ENCODE measurements around the gene ADAMTS7. TPM values are rescaled to one million over a fixed set of nuclear protein-coding genes. Genes with fewer than 3 reads are reported as not detected.
"Not testable (repeated sequence)": the region's sequence is repeated elsewhere in the genome, so short reads cannot be mapped to it uniquely, and the experiment has no call there.

The ADAMTS7 gene
- total RNA-seq, 1 donor: 34.0 TPM

GRCh38 chr15:78842519-78842918, 31.3 kb upstream of the ADAMTS7 start:
- TF ChIP-seq, protein P1, sequence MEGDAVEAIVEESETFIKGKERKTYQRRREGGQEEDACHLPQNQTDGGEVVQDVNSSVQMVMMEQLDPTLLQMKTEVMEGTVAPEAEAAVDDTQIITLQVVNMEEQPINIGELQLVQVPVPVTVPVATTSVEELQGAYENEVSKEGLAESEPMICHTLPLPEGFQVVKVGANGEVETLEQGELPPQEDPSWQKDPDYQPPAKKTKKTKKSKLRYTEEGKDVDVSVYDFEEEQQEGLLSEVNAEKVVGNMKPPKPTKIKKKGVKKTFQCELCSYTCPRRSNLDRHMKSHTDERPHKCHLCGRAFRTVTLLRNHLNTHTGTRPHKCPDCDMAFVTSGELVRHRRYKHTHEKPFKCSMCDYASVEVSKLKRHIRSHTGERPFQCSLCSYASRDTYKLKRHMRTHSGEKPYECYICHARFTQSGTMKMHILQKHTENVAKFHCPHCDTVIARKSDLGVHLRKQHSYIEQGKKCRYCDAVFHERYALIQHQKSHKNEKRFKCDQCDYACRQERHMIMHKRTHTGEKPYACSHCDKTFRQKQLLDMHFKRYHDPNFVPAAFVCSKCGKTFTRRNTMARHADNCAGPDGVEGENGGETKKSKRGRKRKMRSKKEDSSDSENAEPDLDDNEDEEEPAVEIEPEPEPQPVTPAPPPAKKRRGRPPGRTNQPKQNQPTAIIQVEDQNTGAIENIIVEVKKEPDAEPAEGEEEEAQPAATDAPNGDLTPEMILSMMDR (IDR thresholded peaks at IDR 0.05; ENCODE audit: extremely low read depth, low read depth, low read length): no peak
- Histone ChIP-seq H3K4me1 (ENCODE audit: insufficient read depth, low read length) (peaks cover 12% of the 10 kb centered on the region), H4K20me1 (ENCODE audit: insufficient read depth, low read length) (no peaks in the 10 kb centered on the region), H3K4me2 (ENCODE audit: insufficient read depth, low read length) (no peak overlapping the region), H3K79me2 (ENCODE audit: insufficient read depth, low read length) (no peaks in the 10 kb centered on the region), H3K9me3 (ENCODE audit: low read depth, low read length) (no peaks in the 10 kb centered on the region), H3K27ac (ENCODE audit: low read depth, low read length) (no peak overlapping the region), H2AFZ (ENCODE audit: low read length) (no peak overlapping the region), H3K27me3 (ENCODE audit: insufficient read depth, low read length) (no peaks in the 10 kb centered on the region), H3K4me3 (ENCODE audit: insufficient read depth, low read length) (no peak overlapping the region), H3K36me3 (ENCODE audit: insufficient read depth, low read length) (no peaks in the 10 kb centered on the region)
- DNase-seq (ENCODE audit: insufficient read length, low spot score, missing footprints): no peak

DNA sequence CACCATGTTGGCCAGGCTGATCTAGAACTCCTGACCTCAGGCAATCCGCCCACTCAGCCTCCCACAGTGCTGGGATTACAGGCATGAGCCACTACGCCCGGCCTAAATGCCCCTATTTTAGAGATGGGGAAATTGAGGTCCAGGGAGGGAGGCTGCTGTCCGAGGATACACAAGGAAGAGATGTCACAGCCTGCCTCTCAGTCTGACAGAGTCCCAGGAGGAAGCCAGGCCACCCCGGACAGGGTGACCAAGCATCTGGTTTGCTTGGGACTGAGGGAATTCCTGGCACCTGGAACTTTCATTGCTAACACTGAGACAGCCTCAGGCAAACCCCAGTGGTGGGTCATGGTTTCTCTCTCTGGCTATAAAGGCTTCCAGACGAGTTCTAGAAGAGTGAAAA, 30.6 kb upstream of the ADAMTS7 start:
- no peak overlapping the region for H3K27ac ChIP-seq (ENCODE audit: low read depth, low read length)
- H3K4me2 ChIP-seq (ENCODE audit: insufficient read depth, low read length): no peak overlapping the region
- H3K4me3 ChIP-seq (ENCODE audit: insufficient read depth, low read length): no peak overlapping the region
- H3K36me3 ChIP-seq (ENCODE audit: insufficient read depth, low read length): no peaks in the 10 kb centered on the region
- no peak for DNase-seq (ENCODE audit: insufficient read length, low spot score, missing footprints)
- H3K4me1 ChIP-seq (ENCODE audit: insufficient read depth, low read length): peaks cover 12% of the 10 kb centered on the region
- no peaks in the 10 kb centered on the region for H4K20me1 ChIP-seq (ENCODE audit: insufficient read depth, low read length)
- no peaks in the 10 kb centered on the region for H3K79me2 ChIP-seq (ENCODE audit: insufficient read depth, low read length)
- TF ChIP-seq, protein P1 (IDR thresholded peaks at IDR 0.05; ENCODE audit: extremely low read depth, low read depth, low read length): no peak
- no peaks in the 10 kb centered on the region for H3K9me3 ChIP-seq (ENCODE audit: low read depth, low read length)
- H3K27me3 ChIP-seq (ENCODE audit: insufficient read depth, low read length): no peaks in the 10 kb centered on the region
- no peak overlapping the region for H2AFZ ChIP-seq (ENCODE audit: low read length)

GRCh38 chr15:78841376-78841706, 30.1 kb upstream of the ADAMTS7 start:
- H2AFZ ChIP-seq (ENCODE audit: low read length): no peak overlapping the region

DNA sequence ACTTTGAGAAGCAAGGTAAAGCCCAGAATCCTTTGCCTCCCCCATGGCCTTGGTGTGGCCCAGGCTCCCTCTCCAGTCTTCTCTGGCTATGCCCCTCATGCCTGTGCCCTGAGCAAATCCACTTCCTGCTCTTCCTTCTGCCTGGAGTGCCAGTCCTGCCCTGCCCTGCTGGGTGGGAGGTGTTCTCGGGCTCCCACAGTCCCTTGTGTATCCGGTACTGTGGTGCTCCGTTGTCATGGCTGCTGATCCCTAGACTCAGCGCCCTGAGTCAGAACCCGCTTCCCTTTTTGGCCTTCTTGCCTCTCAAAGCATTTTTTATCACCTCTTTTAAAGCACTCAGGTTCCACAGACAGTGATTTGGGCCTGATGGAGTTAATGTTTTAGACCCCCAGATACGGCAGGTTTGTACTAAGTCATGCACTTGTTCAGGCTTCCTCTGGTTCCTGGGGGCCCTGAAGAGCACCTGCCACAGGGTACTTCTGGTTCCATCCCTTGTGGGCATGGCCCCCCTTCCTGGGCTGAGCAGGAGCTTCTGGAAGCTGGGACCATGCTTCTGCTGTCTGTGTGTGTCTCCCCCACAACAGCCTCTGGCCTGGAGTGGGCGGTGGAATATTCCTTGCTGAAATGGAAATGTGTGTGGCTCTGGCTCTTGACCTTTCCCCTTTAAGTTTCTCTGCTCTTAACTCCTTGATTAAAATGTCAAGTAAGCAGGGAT, 29.6 kb upstream of the ADAMTS7 start:
- Histone ChIP-seq H3K4me3 (ENCODE audit: insufficient read depth, low read length) (peak overlapping the region; percentile 11), H3K36me3 (ENCODE audit: insufficient read depth, low read length) (no peaks in the 10 kb centered on the region), H4K20me1 (ENCODE audit: insufficient read depth, low read length) (no peaks in the 10 kb centered on the region), H3K9me3 (ENCODE audit: low read depth, low read length) (no peaks in the 10 kb centered on the region), H3K79me2 (ENCODE audit: insufficient read depth, low read length) (no peaks in the 10 kb centered on the region), H2AFZ (ENCODE audit: low read length) (peak overlapping the region; percentile 21), H3K4me2 (ENCODE audit: insufficient read depth, low read length) (peak overlapping the region; percentile 2), H3K27ac (ENCODE audit: low read depth, low read length) (peak overlapping the region; percentile 56), H3K27me3 (ENCODE audit: insufficient read depth, low read length) (no peaks in the 10 kb centered on the region), H3K4me1 (ENCODE audit: insufficient read depth, low read length) (peaks cover 12% of the 10 kb centered on the region)
- TF ChIP-seq, protein P1 (IDR thresholded peaks at IDR 0.05; ENCODE audit: extremely low read depth, low read depth, low read length): no peak
- peak; percentile 96 for DNase-seq (ENCODE audit: insufficient read length, low spot score, missing footprints)

More at GRCh38 chr15:78841376-78841706, 30.1 kb upstream of the ADAMTS7 start:
- Histone ChIP-seq H3K4me1 (ENCODE audit: insufficient read depth, low read length) (peaks cover 12% of the 10 kb centered on the region), H3K36me3 (ENCODE audit: insufficient read depth, low read length) (no peaks in the 10 kb centered on the region), H3K27me3 (ENCODE audit: insufficient read depth, low read length) (no peaks in the 10 kb centered on the region), H3K4me3 (ENCODE audit: insufficient read depth, low read length) (no peak overlapping the region), H3K79me2 (ENCODE audit: insufficient read depth, low read length) (no peaks in the 10 kb centered on the region), H3K9me3 (ENCODE audit: low read depth, low read length) (no peaks in the 10 kb centered on the region), H3K27ac (ENCODE audit: low read depth, low read length) (peak overlapping the region; percentile 56), H4K20me1 (ENCODE audit: insufficient read depth, low read length) (no peaks in the 10 kb centered on the region), H3K4me2 (ENCODE audit: insufficient read depth, low read length) (peak overlapping the region; percentile 2)
- DNase-seq (ENCODE audit: insufficient read length, low spot score, missing footprints): peak; percentile 77
- TF ChIP-seq, protein P1 (IDR thresholded peaks at IDR 0.05; ENCODE audit: extremely low read depth, low read depth, low read length): no peak

GRCh38 chr15:78839151-78839550, 27.9 kb upstream of the ADAMTS7 start:
- H3K4me3 ChIP-seq (ENCODE audit: insufficient read depth, low read length); H3K79me2 ChIP-seq (ENCODE audit: insufficient read depth, low read length); H3K36me3 ChIP-seq (ENCODE audit: insufficient read depth, low read length); H3K4me2 ChIP-seq (ENCODE audit: insufficient read depth, low read length); H4K20me1 ChIP-seq (ENCODE audit: insufficient read depth, low read length); H3K27ac ChIP-seq (ENCODE audit: low read depth, low read length); H3K27me3 ChIP-seq (ENCODE audit: insufficient read depth, low read length); DNase-seq (ENCODE audit: insufficient read length, low spot score, missing footprints); H2AFZ ChIP-seq (ENCODE audit: low read length); H3K9me3 ChIP-seq (ENCODE audit: low read depth, low read length): not testable (repeated sequence)
- peaks cover 12% of the 10 kb centered on the region for H3K4me1 ChIP-seq (ENCODE audit: insufficient read depth, low read length)

Measured in osteoblast (primary cell).